Astrocyte (in vitro differentiated cells and primary cell): ENCODE data around the gene TIA1. TPM values are rescaled to one million over a fixed set of nuclear protein-coding genes. Genes with fewer than 3 reads are reported as not detected.
"Not testable (repeated sequence)": the region's sequence is repeated elsewhere in the genome, so short reads cannot be mapped to it uniquely, and the experiment has no call there.

Source experiments
- DNase-seq: peaks from one replicate; pipeline ENCODE4 v3.0.0-alpha.2; 2010; ENCODE audit warnings: low read depth
- FAIRE-seq: peaks from 2 replicates; lab custom pipeline; 2011; peaks lifted over from hg19 to GRCh38; lab: Jason Lieb, UNC
- H2AFZ ChIP-seq: 2 replicates; pipeline ENCODE4 v1.6.0; 2012; ENCODE audit warnings: low read depth, low read length, inconsistent platforms
- H3K27ac ChIP-seq: 2 replicates; pipeline ENCODE4 v1.5.1; 2011; ENCODE audit warnings: low read depth, low read length, inconsistent platforms
- H3K27me3 ChIP-seq: 2 replicates; pipeline ENCODE4 v1.6.0; 2011; ENCODE audit warnings: low read length, inconsistent platforms; ENCODE audit not compliant: insufficient read depth
- H3K36me3 ChIP-seq: 2 replicates; pipeline ENCODE4 v1.5.1; 2011; ENCODE audit warnings: low read length, inconsistent platforms; ENCODE audit not compliant: insufficient read depth
- H3K4me1 ChIP-seq: 2 replicates; pipeline ENCODE4 v1.5.1; 2011; ENCODE audit warnings: low read length, inconsistent platforms; ENCODE audit not compliant: insufficient read depth
- H3K4me2 ChIP-seq: 2 replicates; pipeline ENCODE4 v1.6.0; 2012; ENCODE audit warnings: low read length, inconsistent platforms
- H3K4me3 ChIP-seq: 2 replicates; pipeline ENCODE4 v1.5.1; 2011; ENCODE audit warnings: low read depth, mild to moderate bottlenecking, low read length, inconsistent platforms; ENCODE audit not compliant: insufficient read depth
- H3K79me2 ChIP-seq: 2 replicates; pipeline ENCODE4 v1.6.0; 2012; ENCODE audit warnings: mild to moderate bottlenecking, low read length, inconsistent platforms; ENCODE audit not compliant: insufficient read depth
- H3K9ac ChIP-seq: 2 replicates; pipeline ENCODE4 v1.6.0; 2012; ENCODE audit warnings: mild to moderate bottlenecking, low read length, inconsistent platforms
- H3K9me3 ChIP-seq: 2 replicates; pipeline ENCODE4 v1.5.1; 2012; ENCODE audit warnings: low read depth, mild to moderate bottlenecking, low read length, inconsistent platforms; ENCODE audit not compliant: insufficient read depth
- H4K20me1 ChIP-seq: 2 replicates; pipeline ENCODE4 v1.6.0; 2012; ENCODE audit warnings: low read length, inconsistent platforms; ENCODE audit not compliant: insufficient read depth
- H3K27ac Mint-ChIP-seq: one replicate; pipeline ENCODE4 v1.8.0; 2021; ENCODE audit warnings: mild to moderate bottlenecking, mixed read lengths; ENCODE audit not compliant: unreplicated experiment
- H3K27me3 Mint-ChIP-seq: one replicate; pipeline ENCODE4 v1.8.0; 2021; ENCODE audit warnings: low read depth, mixed read lengths; ENCODE audit not compliant: unreplicated experiment
- H3K36me3 Mint-ChIP-seq: one replicate; pipeline ENCODE4 v1.8.0; 2021; ENCODE audit warnings: low read depth, mixed read lengths; ENCODE audit not compliant: unreplicated experiment
- H3K4me1 Mint-ChIP-seq: one replicate; pipeline ENCODE4 v1.8.0; 2021; ENCODE audit warnings: low read depth, mixed read lengths; ENCODE audit not compliant: unreplicated experiment
- H3K4me3 Mint-ChIP-seq: one replicate; pipeline ENCODE4 v1.8.0; 2021; ENCODE audit warnings: mild to moderate bottlenecking, moderate library complexity, mixed read lengths; ENCODE audit not compliant: unreplicated experiment
- H3K9me3 Mint-ChIP-seq: one replicate; pipeline ENCODE4 v1.8.0; 2021; ENCODE audit warnings: mild to moderate bottlenecking, mixed read lengths; ENCODE audit not compliant: unreplicated experiment
- EZH2 ChIP-seq: IDR thresholded peaks from 2 replicates; pipeline ENCODE4 v1.6.1; 2012; ENCODE audit warnings: mild to moderate bottlenecking, low read length, inconsistent platforms; ENCODE audit not compliant: insufficient read depth
- total RNA-seq: library from RNA; stranded (reverse); gene quantifications from 2 replicates; pipeline ENCODE4 v1.2.1, GENCODE V29; 2021
- TF ChIP-seq, protein P1 (sequence below): IDR thresholded peaks from 2 replicates; pipeline ENCODE4 v1.5.1; 2011; ENCODE audit warnings: low read depth, mild to moderate bottlenecking, inconsistent platforms, low read length, moderate library complexity; ENCODE audit not compliant: insufficient read depth

TIA1 gene
- total RNA-seq, 1 donor from 2014 or later, result 104 TPM

- Mint-ChIP-seq H3K4me3 (no peak overlapping the region), H3K36me3 (peaks cover 9% of the 10 kb centered on the region), H3K4me1 (no peaks in the 10 kb centered on the region), H3K27ac (no peak overlapping the region), H3K27me3 (no peaks in the 10 kb centered on the region), H3K9me3 (no peaks in the 10 kb centered on the region)
- peaks cover 68% of the 10 kb centered on the region for H3K79me2 ChIP-seq
- no peak overlapping the region for H2AFZ ChIP-seq
- H3K9me3 ChIP-seq, result no peaks in the 10 kb centered on the region
- H3K27me3 ChIP-seq, result no peaks in the 10 kb centered on the region
- DNase-seq (no peak), FAIRE-seq (no peak)
- H3K4me1 ChIP-seq, result no peaks in the 10 kb centered on the region
- H3K36me3 ChIP-seq, result peaks cover 36% of the 10 kb centered on the region
- TF ChIP-seq, protein P1, sequence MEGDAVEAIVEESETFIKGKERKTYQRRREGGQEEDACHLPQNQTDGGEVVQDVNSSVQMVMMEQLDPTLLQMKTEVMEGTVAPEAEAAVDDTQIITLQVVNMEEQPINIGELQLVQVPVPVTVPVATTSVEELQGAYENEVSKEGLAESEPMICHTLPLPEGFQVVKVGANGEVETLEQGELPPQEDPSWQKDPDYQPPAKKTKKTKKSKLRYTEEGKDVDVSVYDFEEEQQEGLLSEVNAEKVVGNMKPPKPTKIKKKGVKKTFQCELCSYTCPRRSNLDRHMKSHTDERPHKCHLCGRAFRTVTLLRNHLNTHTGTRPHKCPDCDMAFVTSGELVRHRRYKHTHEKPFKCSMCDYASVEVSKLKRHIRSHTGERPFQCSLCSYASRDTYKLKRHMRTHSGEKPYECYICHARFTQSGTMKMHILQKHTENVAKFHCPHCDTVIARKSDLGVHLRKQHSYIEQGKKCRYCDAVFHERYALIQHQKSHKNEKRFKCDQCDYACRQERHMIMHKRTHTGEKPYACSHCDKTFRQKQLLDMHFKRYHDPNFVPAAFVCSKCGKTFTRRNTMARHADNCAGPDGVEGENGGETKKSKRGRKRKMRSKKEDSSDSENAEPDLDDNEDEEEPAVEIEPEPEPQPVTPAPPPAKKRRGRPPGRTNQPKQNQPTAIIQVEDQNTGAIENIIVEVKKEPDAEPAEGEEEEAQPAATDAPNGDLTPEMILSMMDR, result no peak
- no peak for TF ChIP-seq EZH2
- H3K4me3 ChIP-seq, result no peak overlapping the region
- H3K4me2 ChIP-seq, result no peak overlapping the region
- H3K27ac ChIP-seq, result no peak overlapping the region
- H3K9ac ChIP-seq, result no peak overlapping the region
- peaks cover 46% of the 10 kb centered on the region for H4K20me1 ChIP-seq
These were observed 14.5 kb downstream of the TIA1 start for GRCh38 chr2:70233926-70234325.

DNA sequence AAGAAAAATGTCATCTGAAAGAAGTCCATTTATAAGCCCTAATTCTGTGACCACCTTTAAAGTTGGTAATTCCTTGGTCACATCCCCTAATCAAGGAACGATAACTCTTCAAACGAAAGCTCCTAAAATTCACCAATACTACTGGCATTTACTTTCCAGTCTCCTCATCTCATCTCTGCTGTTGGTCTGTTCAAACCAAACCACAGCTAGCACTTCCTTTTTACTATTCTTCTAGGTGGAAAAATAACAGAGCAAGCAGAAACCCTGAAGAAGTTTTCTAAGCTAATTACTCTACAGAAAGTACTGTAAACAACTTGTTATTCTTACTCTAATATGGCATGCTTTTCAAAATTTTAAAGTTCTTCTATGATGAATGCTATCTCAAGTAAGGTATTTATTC, 21.6 kb downstream of the TIA1 start:
- no peak overlapping the region for H3K4me3 Mint-ChIP-seq
- no peak overlapping the region for H2AFZ ChIP-seq
- no peak for DNase-seq
- H3K27ac Mint-ChIP-seq, result no peak overlapping the region
- peaks cover 18% of the 10 kb centered on the region for H3K36me3 Mint-ChIP-seq
- H3K9me3 ChIP-seq, result no peaks in the 10 kb centered on the region
- H3K79me2 ChIP-seq, result peaks cover 39% of the 10 kb centered on the region
- no peaks in the 10 kb centered on the region for H3K27me3 Mint-ChIP-seq
- H3K27me3 ChIP-seq, result no peaks in the 10 kb centered on the region
- no peaks in the 10 kb centered on the region for H3K9me3 Mint-ChIP-seq
- no peak overlapping the region for H3K27ac ChIP-seq
- no peaks in the 10 kb centered on the region for H3K4me1 ChIP-seq
- no peak for FAIRE-seq
- no peak for TF ChIP-seq EZH2
- TF ChIP-seq, protein P1, result no peak
- no peak overlapping the region for H3K4me3 ChIP-seq
- H3K36me3 ChIP-seq, result peaks cover 64% of the 10 kb centered on the region
- H4K20me1 ChIP-seq, result peaks cover 18% of the 10 kb centered on the region
- H3K4me2 ChIP-seq, result no peak overlapping the region
- H3K4me1 Mint-ChIP-seq, result peaks cover 5% of the 10 kb centered on the region
- H3K9ac ChIP-seq, result no peak overlapping the region

- Histone ChIP-seq H3K79me2 (peaks cover 29% of the 10 kb centered on the region), H4K20me1 (peaks cover 30% of the 10 kb centered on the region), H3K36me3 (peaks cover 52% of the 10 kb centered on the region)
- H3K27me3 Mint-ChIP-seq, H3K27ac ChIP-seq, DNase-seq, H3K9me3 ChIP-seq, H3K4me3 ChIP-seq, H3K9me3 Mint-ChIP-seq, H3K4me1 ChIP-seq, H2AFZ ChIP-seq, H3K27me3 ChIP-seq, H3K4me3 Mint-ChIP-seq, H3K4me1 Mint-ChIP-seq, FAIRE-seq, H3K4me2 ChIP-seq, H3K9ac ChIP-seq: not testable (repeated sequence)
- peaks cover 17% of the 10 kb centered on the region for H3K36me3 Mint-ChIP-seq
- peak overlapping the region; percentile 53 for H3K27ac Mint-ChIP-seq
These were observed 25.1 kb downstream of the TIA1 start for GRCh38 chr2:70223305-70223704.
